IPS-11a (cell line): ENCODE measurements around the gene CNTD1.
"Not testable (repeated sequence)": the region's sequence is repeated elsewhere in the genome, so short reads cannot be mapped to it uniquely, and the experiment has no call there.

Experiments
- H3K4me3 ChIP-seq: one replicate; pipeline ENCODE4 v1.5.1; 2013; ENCODE audit warnings: low read depth, low read length, control low read depth

CNTD1 gene

DNA sequence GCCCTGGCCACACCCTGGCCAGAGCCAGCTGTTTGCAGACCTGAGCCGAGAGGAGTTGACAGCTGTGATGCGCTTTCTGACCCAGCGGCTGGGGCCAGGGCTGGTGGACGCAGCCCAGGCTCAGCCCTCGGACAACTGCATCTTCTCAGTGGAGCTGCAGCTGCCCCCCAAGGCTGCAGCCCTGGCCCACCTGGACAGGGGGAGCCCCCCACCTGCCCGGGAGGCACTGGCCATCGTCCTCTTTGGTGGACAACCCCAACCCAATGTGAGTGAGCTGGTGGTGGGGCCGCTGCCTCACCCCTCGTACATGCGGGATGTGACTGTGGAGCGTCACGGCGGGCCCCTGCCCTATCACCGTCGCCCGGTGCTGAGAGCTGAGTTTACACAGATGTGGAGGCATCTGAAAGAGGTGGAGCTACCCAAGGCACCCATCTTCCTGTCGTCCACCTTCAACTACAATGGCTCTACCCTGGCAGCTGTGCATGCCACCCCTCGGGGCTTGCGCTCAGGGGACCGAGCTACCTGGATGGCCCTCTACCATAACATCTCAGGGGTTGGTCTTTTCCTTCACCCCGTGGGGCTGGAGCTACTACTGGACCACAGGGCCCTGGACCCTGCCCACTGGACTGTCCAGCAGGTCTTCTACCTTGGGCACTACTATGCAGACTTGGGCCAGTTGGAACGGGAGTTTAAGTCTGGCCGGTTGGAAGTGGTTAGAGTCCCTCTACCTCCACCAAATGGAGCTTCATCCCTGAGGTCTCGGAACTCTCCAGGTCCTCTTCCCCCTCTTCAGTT is 46.3 kb downstream of the CNTD1 start:
- H3K4me3 ChIP-seq = no peak overlapping the region

DNA sequence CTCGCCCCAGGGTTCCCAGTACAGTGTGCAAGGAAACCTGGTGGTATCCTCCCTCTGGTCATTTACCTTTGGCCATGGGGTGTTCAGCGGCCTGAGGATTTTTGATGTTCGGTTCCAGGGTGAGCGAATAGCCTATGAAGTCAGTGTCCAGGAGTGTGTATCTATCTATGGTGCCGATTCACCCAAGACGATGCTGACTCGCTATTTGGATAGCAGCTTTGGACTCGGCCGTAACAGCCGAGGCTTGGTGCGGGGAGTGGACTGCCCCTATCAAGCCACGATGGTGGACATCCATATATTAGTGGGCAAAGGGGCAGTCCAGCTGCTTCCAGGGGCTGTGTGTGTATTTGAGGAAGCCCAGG is 46.9 kb downstream of the CNTD1 start:
- no peak overlapping the region for H3K4me3 ChIP-seq

DNA sequence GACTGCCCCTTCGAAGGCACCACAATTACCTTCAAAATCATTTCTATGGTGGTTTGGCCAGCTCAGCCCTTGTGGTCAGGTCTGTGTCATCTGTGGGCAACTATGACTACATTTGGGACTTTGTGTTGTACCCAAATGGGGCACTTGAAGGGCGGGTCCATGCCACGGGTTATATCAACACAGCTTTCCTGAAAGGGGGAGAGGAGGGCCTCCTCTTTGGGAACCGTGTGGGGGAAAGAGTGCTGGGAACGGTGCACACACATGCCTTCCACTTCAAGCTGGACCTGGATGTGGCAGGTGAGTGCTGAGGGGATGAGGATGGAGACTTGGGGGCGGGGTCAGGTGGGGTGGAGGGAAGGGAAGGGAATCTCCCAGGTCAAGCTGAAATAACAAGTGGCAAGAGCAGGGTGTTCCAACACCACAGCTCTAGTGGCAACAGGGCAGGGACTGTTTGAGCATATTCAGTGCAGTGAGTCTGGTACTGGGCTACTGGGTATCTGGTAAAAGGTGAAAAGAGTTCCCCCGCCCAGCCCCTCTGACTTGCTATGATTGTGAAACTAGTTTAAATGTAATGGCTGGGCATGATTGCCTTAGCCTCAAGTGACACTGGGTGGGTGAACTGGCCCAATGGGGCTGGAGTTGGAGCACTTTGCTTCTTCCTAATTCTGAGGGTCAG is 47.4 kb downstream of the CNTD1 start:
- no peak overlapping the region for H3K4me3 ChIP-seq

DNA sequence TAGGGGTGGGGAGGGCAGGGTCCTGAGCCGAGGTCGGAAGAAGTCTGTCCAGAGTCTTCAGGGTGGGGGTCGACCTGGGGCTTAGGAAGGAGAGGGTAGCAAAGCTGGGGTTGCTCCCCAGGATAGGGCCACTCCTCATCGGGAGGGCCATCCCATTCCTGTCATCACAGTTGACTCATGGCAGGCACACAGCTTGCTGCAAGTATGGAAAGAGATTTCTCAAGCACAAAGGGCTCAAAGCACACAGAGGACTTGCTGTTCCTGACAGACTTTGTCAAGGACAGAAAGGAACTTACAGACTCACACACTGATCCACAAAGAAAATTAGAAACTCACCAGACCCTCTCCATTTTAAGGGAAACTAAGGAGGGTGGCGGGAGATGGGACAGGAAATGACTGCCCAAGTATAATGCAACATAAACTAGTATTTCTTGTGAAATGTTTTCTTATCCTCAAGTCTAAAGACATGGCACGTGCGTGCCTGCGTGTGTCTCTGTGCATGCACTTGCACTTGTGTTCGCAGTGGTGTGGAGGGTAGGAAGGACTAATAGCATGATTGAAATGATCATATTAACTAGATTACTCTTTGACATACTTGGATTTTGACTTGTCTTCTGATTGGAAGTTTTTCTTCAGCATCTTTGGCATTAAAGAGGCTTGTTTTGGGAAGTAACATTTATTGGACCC is 48.1 kb downstream of the CNTD1 start:
- no peak overlapping the region for H3K4me3 ChIP-seq

DNA sequence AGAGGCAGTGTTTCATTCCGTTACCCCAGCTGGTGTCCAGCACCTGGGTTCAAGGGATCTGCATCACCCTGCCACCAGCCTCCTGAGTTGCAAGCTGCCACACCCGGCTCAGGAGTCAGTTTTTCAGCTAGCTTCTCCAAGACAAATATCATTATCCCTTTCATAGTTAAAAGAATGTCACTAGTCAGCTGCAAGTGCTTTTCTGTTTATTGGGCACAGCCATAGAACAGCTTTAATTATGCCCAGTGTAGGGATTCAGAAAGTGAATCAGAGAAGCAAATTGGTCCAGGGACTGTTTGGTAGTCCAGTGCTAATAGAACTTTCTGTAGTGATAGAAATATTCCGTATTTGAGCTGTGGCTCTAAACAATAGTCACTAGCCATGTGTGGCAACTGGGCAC is 49.4 kb downstream of the CNTD1 start:
- H3K4me3 ChIP-seq = no peak overlapping the region

DNA sequence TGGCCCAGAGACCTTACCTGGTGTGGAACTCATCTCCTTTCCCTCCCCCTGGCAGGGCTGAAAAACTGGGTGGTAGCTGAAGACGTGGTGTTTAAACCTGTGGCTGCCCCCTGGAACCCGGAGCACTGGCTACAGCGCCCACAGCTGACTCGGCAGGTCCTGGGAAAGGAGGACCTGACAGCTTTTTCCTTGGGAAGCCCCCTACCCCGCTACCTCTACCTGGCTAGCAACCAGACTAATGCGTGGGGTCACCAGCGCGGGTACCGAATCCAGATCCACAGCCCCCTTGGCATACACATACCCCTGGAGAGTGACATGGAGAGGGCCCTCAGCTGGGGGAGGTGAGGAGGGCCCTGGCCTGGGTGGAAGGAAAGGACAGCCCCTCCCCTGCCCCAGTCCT is 50.4 kb downstream of the CNTD1 start:
- no peak overlapping the region for H3K4me3 ChIP-seq

DNA sequence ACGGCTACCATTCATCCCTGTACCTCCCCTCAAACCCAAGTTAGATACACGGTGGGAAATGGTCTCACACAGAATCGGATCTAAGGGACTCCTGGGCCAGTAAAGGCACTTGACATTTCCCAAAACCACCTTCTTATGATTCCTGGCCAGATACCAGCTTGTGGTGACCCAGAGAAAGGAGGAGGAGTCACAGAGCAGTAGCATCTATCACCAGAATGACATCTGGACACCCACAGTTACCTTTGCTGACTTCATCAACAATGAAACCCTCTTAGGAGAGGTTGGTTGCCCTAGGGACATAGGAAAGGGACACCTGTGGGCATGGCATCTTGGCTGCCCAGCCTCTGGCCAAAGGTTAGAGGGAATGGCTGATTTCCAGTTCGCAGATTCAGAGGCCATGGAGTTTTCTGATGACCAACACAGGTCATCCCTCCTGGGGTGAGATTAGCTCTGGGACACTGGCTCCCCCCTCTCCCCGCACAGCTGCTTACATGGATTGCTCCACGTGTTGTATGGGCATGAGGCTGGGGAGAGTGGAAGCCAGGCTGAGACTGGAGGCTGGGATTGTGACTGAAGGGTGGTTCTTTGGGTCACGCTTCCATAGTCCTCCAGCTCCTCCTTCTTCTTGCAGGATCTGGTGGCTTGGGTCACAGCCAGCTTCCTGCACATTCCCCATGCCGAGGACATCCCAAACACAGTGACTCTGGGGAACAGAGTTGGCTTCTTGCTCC is 51.0 kb downstream of the CNTD1 start:
- H3K4me3 ChIP-seq = no peak overlapping the region

DNA sequence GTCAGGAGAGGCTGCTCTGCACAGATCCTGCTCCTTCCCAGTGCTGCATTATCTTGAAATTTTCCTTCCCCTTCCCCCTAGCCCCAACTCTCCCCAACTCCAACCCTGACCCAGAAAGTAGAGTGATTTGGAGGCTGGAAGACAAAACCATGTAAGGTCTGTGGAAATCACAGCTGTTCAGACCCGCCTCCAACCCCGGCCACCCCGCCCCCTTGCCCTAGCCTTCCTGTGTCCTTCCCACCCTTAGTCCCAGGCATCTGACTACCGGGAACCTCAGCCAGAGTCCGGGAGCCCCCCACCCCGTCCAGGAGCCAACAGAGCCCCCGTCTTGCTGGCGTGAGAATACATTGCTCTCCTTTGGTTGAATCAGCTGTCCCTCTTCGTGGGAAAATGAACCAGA is 52.3 kb downstream of the CNTD1 start, which contains the start of gene AOC3:
AOC3 (plus strand) TSS at position 246 of the 400 bp plus-strand sequence; CDS start at position 391, 145 bp downstream.
- H3K4me3 ChIP-seq = no peak within 1 kb of the TSS

DNA sequence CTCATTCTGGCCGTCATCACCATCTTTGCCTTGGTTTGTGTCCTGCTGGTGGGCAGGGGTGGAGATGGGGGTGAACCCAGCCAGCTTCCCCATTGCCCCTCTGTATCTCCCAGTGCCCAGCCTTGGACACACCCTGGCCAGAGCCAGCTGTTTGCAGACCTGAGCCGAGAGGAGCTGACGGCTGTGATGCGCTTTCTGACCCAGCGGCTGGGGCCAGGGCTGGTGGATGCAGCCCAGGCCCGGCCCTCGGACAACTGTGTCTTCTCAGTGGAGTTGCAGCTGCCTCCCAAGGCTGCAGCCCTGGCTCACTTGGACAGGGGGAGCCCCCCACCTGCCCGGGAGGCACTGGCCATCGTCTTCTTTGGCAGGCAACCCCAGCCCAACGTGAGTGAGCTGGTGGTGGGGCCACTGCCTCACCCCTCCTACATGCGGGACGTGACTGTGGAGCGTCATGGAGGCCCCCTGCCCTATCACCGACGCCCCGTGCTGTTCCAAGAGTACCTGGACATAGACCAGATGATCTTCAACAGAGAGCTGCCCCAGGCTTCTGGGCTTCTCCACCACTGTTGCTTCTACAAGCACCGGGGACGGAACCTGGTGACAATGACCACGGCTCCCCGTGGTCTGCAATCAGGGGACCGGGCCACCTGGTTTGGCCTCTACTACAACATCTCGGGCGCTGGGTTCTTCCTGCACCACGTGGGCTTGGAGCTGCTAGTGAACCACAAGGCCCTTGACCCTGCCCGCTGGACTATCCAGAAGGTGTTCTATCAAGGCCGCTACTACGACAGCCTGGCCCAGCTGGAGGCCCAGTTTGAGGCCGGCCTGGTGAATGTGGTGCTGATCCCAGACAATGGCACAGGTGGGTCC is 52.9 kb downstream of the CNTD1 start:
- not testable (repeated sequence) for H3K4me3 ChIP-seq

DNA sequence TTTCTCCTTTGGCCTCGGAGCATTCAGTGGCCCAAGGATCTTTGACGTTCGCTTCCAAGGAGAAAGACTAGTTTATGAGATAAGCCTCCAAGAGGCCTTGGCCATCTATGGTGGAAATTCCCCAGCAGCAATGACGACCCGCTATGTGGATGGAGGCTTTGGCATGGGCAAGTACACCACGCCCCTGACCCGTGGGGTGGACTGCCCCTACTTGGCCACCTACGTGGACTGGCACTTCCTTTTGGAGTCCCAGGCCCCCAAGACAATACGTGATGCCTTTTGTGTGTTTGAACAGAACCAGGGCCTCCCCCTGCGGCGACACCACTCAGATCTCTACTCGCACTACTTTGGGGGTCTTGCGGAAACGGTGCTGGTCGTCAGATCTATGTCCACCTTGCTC is 53.7 kb downstream of the CNTD1 start:
- H3K4me3 ChIP-seq = no peak overlapping the region

DNA sequence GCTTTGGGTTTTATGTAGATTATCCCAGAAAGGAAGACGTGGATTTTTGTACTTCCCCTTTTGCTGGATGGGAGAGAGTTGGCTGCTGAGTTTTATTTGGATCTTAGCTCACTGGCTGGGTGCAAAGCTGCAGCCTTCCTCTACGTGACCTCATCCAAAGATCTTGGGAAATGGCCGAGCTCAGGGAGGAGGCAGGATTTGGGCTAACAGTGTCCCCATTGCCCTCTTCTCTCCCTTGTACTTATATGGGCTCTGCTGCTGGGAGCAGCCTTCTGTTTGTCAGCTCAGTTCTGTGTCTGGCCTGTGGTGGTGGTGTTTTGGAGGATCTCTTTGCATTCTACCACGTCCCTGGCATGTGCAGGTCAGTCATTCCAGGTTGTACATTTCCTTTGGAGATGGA is 54.3 kb downstream of the CNTD1 start:
- H3K4me3 ChIP-seq = no peak overlapping the region

DNA sequence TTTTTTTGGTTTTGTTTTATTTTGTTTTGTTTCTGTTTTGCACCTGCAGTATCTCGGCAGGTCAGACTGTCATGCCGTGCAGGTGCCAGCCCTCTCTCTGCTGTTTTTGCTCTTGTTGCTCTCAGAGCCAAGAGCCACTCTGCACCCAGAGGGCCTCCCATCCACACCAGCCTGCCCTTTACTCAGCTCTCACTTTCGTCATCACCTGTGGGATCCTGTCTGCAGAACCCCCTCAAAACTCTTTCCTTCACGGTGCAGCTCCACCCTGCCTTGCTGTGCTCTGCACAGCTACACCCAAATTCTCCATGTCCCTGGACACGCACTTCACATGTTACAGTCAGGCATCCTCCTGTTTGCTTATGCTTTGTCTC is 54.9 kb downstream of the CNTD1 start:
- no peak overlapping the region for H3K4me3 ChIP-seq

DNA sequence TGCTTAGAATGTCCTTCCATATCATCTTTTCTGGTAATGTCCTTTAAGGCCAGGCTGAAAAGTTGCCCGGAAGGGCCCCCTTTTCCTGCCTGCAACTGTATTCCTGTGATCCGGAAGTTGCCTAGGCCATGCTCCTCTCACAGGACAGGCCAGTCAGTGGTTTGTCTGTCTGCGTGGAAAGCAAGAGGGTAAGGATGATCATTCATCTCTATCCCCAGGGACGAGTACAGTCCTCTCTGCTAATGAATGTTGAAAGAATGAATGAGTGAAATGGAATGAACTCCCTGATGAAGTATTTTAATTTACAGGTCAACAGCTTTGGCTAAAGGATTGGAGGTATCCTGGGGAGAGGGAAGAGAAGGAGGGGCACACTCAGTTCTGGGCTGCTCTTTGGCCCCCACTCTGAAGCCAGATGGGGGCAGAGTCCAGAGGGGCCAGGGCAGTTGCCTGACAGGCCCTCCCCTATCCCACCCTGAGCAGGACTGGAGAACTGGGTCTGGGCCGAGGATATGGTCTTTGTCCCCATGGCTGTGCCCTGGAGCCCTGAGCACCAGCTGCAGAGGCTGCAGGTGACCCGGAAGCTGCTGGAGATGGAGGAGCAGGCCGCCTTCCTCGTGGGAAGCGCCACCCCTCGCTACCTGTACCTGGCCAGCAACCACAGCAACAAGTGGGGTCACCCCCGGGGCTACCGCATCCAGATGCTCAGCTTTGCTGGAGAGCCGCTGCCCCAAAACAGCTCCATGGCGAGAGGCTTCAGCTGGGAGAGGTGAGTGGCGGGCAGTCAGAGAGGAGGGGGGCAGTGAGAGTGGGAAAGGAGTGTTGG is 55.5 kb downstream of the CNTD1 start:
- H3K4me3 ChIP-seq = no peak overlapping the region

DNA sequence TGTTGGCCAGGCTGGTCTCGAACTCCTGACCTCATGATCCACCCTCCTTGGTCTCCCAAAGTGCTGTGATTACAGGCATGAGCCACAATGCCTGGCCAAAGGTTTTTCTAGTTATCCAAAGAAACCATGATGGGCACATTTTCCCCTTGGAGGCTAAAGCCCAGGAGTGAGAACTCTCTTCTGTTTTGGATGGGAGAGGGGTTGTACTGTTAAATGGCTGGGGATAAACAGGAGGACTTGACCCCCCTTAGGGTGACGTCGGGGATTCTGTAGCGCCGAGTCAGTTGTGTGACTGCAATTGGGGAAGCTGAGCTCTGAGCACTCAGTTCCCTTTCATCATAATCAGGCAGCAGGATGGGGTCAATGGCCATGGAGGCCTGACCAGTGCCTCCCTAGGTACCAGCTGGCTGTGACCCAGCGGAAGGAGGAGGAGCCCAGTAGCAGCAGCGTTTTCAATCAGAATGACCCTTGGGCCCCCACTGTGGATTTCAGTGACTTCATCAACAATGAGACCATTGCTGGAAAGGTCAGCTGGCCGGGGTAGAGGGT is 56.5 kb downstream of the CNTD1 start:
- H3K4me3 ChIP-seq = no peak overlapping the region

DNA sequence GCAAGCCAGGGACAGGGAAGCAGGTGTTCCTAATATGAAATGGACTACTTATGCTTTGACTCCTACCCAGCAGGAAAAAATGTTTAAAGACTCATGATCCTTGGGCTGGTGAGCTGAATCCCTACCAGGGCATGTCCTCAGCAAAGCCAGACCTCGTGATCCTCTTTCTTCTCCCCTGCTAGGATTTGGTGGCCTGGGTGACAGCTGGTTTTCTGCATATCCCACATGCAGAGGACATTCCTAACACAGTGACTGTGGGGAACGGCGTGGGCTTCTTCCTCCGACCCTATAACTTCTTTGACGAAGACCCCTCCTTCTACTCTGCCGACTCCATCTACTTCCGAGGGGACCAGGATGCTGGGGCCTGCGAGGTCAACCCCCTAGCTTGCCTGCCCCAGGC is 57.4 kb downstream of the CNTD1 start:
- H3K4me3 ChIP-seq = not testable (repeated sequence)

DNA sequence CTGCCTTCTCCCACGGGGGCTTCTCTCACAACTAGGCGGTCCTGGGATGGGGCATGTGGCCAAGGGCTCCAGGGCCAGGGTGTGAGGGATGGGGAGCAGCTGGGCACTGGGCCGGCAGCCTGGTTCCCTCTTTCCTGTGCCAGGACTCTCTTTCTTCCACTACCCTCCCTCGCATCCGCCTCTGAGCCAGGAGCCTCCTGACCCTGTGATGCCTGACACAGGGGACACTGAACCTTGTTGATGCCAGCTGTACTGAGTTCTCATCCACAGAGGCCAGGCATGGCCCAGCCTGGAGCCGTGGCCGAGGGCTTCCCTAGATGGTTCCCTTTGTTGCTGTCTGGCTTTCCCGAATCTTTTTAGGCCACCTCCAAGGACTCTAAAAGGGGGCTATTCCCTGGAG is 57.9 kb downstream of the CNTD1 start:
- not testable (repeated sequence) for H3K4me3 ChIP-seq

DNA sequence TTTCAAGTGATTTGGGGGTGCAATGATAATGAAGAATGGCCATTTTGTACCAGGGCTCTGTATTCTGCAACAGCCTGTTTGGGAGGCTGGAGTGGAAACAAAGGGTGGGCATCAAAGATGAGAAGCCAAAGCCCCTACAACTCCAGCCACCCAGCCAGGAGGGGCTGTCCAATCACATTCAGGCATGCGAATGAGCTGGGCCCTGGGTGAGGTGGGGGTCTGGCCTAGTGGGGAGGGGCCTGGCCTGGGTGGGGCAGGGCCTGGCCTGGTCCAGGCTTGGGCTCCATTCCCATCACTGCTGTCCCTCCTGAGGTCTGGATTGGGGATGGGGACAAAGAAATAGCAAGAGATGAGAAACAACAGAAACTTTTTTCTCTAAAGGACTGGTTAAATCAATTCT is 58.7 kb downstream of the CNTD1 start:
- H3K4me3 ChIP-seq = no peak overlapping the region
